ENCODE results near the gene MRAP. TPM values are rescaled to one million over a fixed set of nuclear protein-coding genes. Genes with fewer than 3 reads are reported as not detected.

Gene MRAP
- total and polyA plus RNA-seq, 10 of the 15 experiments (the other 5 are each of a cell fraction or from before 2014, with no cell fraction given): 0.34 to 1.2 TPM; not detected in 8

- TF ChIP-seq ZBTB4 (CRISPR knock-in tag; IDR thresholded peaks at IDR 0.05): no peak
- TF ChIP-seq, protein P1, sequence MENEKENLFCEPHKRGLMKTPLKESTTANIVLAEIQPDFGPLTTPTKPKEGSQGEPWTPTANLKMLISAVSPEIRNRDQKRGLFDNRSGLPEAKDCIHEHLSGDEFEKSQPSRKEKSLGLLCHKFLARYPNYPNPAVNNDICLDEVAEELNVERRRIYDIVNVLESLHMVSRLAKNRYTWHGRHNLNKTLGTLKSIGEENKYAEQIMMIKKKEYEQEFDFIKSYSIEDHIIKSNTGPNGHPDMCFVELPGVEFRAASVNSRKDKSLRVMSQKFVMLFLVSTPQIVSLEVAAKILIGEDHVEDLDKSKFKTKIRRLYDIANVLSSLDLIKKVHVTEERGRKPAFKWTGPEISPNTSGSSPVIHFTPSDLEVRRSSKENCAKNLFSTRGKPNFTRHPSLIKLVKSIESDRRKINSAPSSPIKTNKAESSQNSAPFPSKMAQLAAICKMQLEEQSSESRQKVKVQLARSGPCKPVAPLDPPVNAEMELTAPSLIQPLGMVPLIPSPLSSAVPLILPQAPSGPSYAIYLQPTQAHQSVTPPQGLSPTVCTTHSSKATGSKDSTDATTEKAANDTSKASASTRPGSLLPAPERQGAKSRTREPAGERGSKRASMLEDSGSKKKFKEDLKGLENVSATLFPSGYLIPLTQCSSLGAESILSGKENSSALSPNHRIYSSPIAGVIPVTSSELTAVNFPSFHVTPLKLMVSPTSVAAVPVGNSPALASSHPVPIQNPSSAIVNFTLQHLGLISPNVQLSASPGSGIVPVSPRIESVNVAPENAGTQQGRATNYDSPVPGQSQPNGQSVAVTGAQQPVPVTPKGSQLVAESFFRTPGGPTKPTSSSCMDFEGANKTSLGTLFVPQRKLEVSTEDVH (IDR thresholded peaks at IDR 0.05; ENCODE audit: low read depth, partially characterized antibody): no peak
- TF ChIP-seq, protein P2, sequence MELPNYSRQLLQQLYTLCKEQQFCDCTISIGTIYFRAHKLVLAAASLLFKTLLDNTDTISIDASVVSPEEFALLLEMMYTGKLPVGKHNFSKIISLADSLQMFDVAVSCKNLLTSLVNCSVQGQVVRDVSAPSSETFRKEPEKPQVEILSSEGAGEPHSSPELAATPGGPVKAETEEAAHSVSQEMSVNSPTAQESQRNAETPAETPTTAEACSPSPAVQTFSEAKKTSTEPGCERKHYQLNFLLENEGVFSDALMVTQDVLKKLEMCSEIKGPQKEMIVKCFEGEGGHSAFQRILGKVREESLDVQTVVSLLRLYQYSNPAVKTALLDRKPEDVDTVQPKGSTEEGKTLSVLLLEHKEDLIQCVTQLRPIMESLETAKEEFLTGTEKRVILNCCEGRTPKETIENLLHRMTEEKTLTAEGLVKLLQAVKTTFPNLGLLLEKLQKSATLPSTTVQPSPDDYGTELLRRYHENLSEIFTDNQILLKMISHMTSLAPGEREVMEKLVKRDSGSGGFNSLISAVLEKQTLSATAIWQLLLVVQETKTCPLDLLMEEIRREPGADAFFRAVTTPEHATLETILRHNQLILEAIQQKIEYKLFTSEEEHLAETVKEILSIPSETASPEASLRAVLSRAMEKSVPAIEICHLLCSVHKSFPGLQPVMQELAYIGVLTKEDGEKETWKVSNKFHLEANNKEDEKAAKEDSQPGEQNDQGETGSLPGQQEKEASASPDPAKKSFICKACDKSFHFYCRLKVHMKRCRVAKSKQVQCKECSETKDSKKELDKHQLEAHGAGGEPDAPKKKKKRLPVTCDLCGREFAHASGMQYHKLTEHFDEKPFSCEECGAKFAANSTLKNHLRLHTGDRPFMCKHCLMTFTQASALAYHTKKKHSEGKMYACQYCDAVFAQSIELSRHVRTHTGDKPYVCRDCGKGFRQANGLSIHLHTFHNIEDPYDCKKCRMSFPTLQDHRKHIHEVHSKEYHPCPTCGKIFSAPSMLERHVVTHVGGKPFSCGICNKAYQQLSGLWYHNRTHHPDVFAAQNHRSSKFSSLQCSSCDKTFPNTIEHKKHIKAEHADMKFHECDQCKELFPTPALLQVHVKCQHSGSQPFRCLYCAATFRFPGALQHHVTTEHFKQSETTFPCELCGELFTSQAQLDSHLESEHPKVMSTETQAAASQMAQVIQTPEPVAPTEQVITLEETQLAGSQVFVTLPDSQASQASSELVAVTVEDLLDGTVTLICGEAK (IDR thresholded peaks at IDR 0.05; ENCODE audit: borderline replicate concordance): no peak
- TF ChIP-seq IRF5 (IDR thresholded peaks at IDR 0.05; ENCODE audit: borderline replicate concordance): no peak
Measured at GRCh38 chr21:32335601-32336575, 37.2 kb downstream of the MRAP start (continued).
